HCT116 (cell line): ENCODE results near the gene FAM118A. TPM values are rescaled to one million over a fixed set of nuclear protein-coding genes. Genes with fewer than 3 reads are reported as not detected.

Experiments used
- ATAC-seq: fragments of 200-7000 bp; cut with Tn5 transposase; 2 replicates; pipeline ENCODE4 v1.9.1; 2020; ENCODE audit warnings: mild to moderate bottlenecking, moderate library complexity
- BruUV-seq: library from RNA; stranded (reverse); fragments of 400-500 nt; replicated peaks from 2 replicates; lab custom pipeline; 2021; lab: Mats Ljungman, UMichigan
- CTCF ChIA-PET: fragments of 300-600 bp; sonication (Branson Sonifier 250); formaldehyde crosslinking; loops from one replicate; lab custom pipeline; 2021; ENCODE audit warnings: antibody characterized with exemption; lab: Charles Lee
- POLR2A ChIA-PET: fragments of 300-600, 350-600 bp; sonication (Branson Sonifier 250); formaldehyde crosslinking; loops from one replicate; lab custom pipeline; 2021; ENCODE audit warnings: antibody characterized with exemption; lab: Charles Lee
- RAD21 ChIA-PET, 2 experiments: fragments of 300-600 bp; sonication (Branson Sonifier 250); formaldehyde crosslinking; loops; one replicate each; lab custom pipeline; 2023; ENCODE audit warnings: low total read pairs in 2 of 2; ENCODE audit not compliant: uncharacterized antibody in 2 of 2, unreplicated experiment in 2 of 2, low non-redundant PET in 1 of 2; lab: Charles Lee
- DNase-seq: peaks from one replicate; pipeline ENCODE4 v3.0.0-alpha.2; 2010; ENCODE audit warnings: low read depth, low spot score
- H2AFZ ChIP-seq: fragments of 200-600 bp; shearing (Covaris generic), sonication (generic); 2 replicates; pipeline ENCODE4 v1.6.1; 2017; ENCODE audit warnings: low read depth, mixed run types, mixed read lengths, antibody characterized with exemption, low read length; ENCODE audit not compliant: poor library complexity, severe bottlenecking
- H3K27ac ChIP-seq: 2 replicates; pipeline ENCODE4 v1.5.1; 2012; ENCODE audit warnings: low read depth, low read length
- H3K27me3 ChIP-seq: fragments of 200-600 bp; sonication (generic); 2 replicates; pipeline ENCODE4 v1.6.1; 2016; ENCODE audit warnings: mixed run types, low read length, mixed read lengths; ENCODE audit not compliant: insufficient read depth
- H3K36me3 ChIP-seq, 2 experiments: fragments of 200-500 bp in 1 of 2; fragments of 200-600 bp in 1 of 2; sonication (Bioruptor generic) in 1 of 2; sonication (generic) in 1 of 2; 2 replicates each; pipeline versions ENCODE4 v1.5.1 to v1.6.1; 2014 to 2016; ENCODE audit warnings: low read length in 2 of 2, inconsistent platforms in 1 of 2, mixed read lengths in 1 of 2, mixed run types in 1 of 2; ENCODE audit not compliant: insufficient read depth in 2 of 2, control insufficient read depth in 1 of 2
- H3K4me1 ChIP-seq, 2 experiments: fragments of 200-600 bp in 1 of 2; sonication (generic) in 1 of 2; 2 replicates each; pipeline versions ENCODE4 v1.5.1 to v1.6.1; 2012 to 2017; ENCODE audit warnings: low read length in 2 of 2, inconsistent platforms in 1 of 2, mild to moderate bottlenecking in 1 of 2, mixed read lengths in 1 of 2, mixed run types in 1 of 2, moderate library complexity in 1 of 2; ENCODE audit not compliant: insufficient read depth in 2 of 2, control insufficient read depth in 1 of 2
- H3K4me2 ChIP-seq: fragments of 200-600 bp; sonication (generic); 2 replicates; pipeline ENCODE4 v1.6.1; 2017; ENCODE audit warnings: mixed run types, low read length, mixed read lengths
- H3K4me3 ChIP-seq, 2 experiments: fragments of 200-600 bp in 1 of 2; sonication (generic) in 1 of 2; replicated peaks in 1 of 2; 2 replicates each; pipeline ENCODE4 v1.5.1; 2011 to 2016; ENCODE audit warnings: low read length in 2 of 2, control low read depth in 1 of 2, low read depth in 1 of 2, mild to moderate bottlenecking in 1 of 2, mixed read lengths in 1 of 2, mixed run types in 1 of 2
- H3K79me2 ChIP-seq: fragments of 200-600 bp; sonication (generic); 2 replicates; pipeline ENCODE4 v1.6.1; 2017; ENCODE audit warnings: mild to moderate bottlenecking, mixed run types, low read length, moderate library complexity, mixed read lengths; ENCODE audit not compliant: insufficient read depth
- H3K9ac ChIP-seq: fragments of 200-600 bp; sonication (generic); 2 replicates; pipeline ENCODE4 v1.6.1; 2016; ENCODE audit warnings: low read length, mixed read lengths
- H3K9me2 ChIP-seq: fragments of 200-600 bp; sonication (generic), shearing (Covaris generic); 2 replicates; pipeline ENCODE4 v1.6.1; 2017; ENCODE audit warnings: mixed run types, mild to moderate bottlenecking, moderate library complexity; ENCODE audit not compliant: insufficient read depth
- H3K9me3 ChIP-seq, 2 experiments: fragments of 200-500 bp in 1 of 2; fragments of 200-600 bp in 1 of 2; sonication (Bioruptor generic) in 1 of 2; sonication (generic) in 1 of 2; 2 replicates each; pipeline ENCODE4 v1.6.1; 2014 to 2017; ENCODE audit warnings: low read length in 2 of 2, mixed read lengths in 2 of 2, inconsistent platforms in 1 of 2, low read depth in 1 of 2, mild to moderate bottlenecking in 1 of 2, mixed run types in 1 of 2, moderate library complexity in 1 of 2; ENCODE audit not compliant: control insufficient read depth in 1 of 2, insufficient read depth in 1 of 2
- H4K20me1 ChIP-seq: fragments of 200-600 bp; sonication (generic), shearing (Covaris generic); 2 replicates; pipeline ENCODE4 v1.6.1; 2017; ENCODE audit warnings: mixed run types, mild to moderate bottlenecking, moderate library complexity; ENCODE audit not compliant: insufficient read depth
- CBX3 ChIP-seq: IDR thresholded peaks from 2 replicates; pipeline ENCODE4 v1.6.1; 2012; ENCODE audit warnings: low read depth
- EGR1 ChIP-seq: IDR thresholded peaks from 2 replicates; pipeline ENCODE4 v1.6.1; 2012; ENCODE audit warnings: low read depth
- ELF1 ChIP-seq: IDR thresholded peaks from 2 replicates; pipeline ENCODE4 v1.6.1; 2012; ENCODE audit warnings: low read depth, borderline replicate concordance
- EZH2phosphoT487 ChIP-seq: fragments of 200-600 bp; IDR thresholded peaks from 2 replicates; pipeline ENCODE4 v1.6.1; 2018; ENCODE audit warnings: antibody characterized with exemption, borderline replicate concordance
- POLR2AphosphoS5 ChIP-seq: IDR thresholded peaks from 2 replicates; pipeline ENCODE4 v1.6.1; 2011; ENCODE audit warnings: mild to moderate bottlenecking, low read depth, low read length, moderate library complexity
- RAD21 ChIP-seq: IDR thresholded peaks from 2 replicates; pipeline ENCODE4 v1.6.1; 2012; ENCODE audit warnings: low read depth, mild to moderate bottlenecking
- SIN3A ChIP-seq: IDR thresholded peaks from 2 replicates; pipeline ENCODE4 v1.6.1; 2012; ENCODE audit warnings: low read depth
- SP1 ChIP-seq: IDR thresholded peaks from 2 replicates; pipeline ENCODE4 v1.6.1; 2012; ENCODE audit warnings: low read depth
- SRF ChIP-seq: IDR thresholded peaks from 2 replicates; pipeline ENCODE4 v1.6.1; 2012; ENCODE audit warnings: low read depth
- TCF7L2 ChIP-seq: IDR thresholded peaks from 2 replicates; pipeline ENCODE4 v1.7.0; 2011; ENCODE audit warnings: borderline replicate concordance, inconsistent platforms; ENCODE audit not compliant: insufficient read depth, insufficient read length; ENCODE audit errors: extremely low read depth
- YY1 ChIP-seq: IDR thresholded peaks from 2 replicates; pipeline ENCODE4 v1.6.1; 2011; ENCODE audit warnings: low read length, low read depth, moderate library complexity, mild to moderate bottlenecking; ENCODE audit not compliant: insufficient replicate concordance; ENCODE audit errors: extremely low read depth
- ZFX ChIP-seq: fragments of 450-650 bp; IDR thresholded peaks from 2 replicates; pipeline ENCODE4 v1.6.1; 2017
- intact Hi-C: fragments of 100-400 bp; cut with micrococcal nuclease; formaldehyde crosslinking; loops from 2 replicates; pipeline ENCODE4 v1.10.0; 2022
- total RNA-seq: library from RNA; stranded (reverse); gene quantifications from one replicate; pipeline ENCODE4 v1.2.1, GENCODE V29; 2021; ENCODE audit not compliant: unreplicated experiment
- TF ChIP-seq, protein P1 (sequence below): IDR thresholded peaks from 2 replicates; pipeline ENCODE4 v1.6.1; 2012
- TF ChIP-seq, protein P2 (sequence below), 3 experiments: fragments of 200-600 bp in 1 of 3; sonication (generic) in 1 of 3; IDR thresholded peaks in 2 of 3; conservative IDR thresholded peaks in 1 of 3; 2 replicates each; pipeline ENCODE4 v1.5.1; 2012 to 2017; ENCODE audit warnings: low read depth in 2 of 3, low read length in 2 of 3, antibody characterized with exemption in 1 of 3, borderline replicate concordance in 1 of 3, control low read depth in 1 of 3, mild to moderate bottlenecking in 1 of 3, mixed read lengths in 1 of 3, mixed run types in 1 of 3, moderate library complexity in 1 of 3; ENCODE audit not compliant: insufficient read depth in 1 of 3
- TF ChIP-seq, protein P3 (sequence below): IDR thresholded peaks from 2 replicates; pipeline ENCODE4 v1.6.1; 2012; ENCODE audit warnings: low read depth

Gene FAM118A
- total RNA-seq, 1 experiment from 2014 or later: 43.2 TPM

DNA sequence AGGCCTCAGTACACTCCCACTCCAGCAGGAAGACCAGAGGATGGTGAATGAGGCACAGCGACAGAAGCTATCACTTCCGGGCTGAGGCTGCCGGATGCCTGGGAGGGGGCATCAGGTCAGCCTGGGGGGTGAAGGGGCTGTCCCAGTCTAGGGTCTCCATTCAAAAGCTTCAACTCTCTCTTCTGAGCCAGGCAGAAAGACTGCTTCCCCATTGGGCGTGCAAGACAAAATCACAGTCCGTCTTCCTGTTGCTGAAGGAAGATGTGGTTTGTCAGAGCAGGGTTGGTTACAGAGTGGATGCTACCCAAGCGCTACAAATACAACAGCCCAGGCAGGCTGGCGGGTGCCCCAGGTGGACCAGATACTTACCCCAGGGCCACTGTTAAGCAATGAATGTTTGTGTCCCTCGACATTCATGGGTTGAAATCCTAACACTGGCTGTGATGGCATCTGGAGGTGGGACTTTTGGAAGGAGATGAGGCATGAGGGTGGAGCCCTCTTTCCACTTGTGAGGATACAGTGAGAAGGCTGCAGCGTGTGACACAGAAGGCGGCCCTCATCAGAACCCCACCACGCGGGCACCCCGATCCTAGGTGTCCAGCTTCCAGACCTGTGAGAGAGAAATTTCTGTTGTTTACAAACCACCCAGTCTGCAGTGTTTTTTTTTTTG is 13.0 kb upstream of the FAM118A start:
- TF ChIP-seq, protein P1, sequence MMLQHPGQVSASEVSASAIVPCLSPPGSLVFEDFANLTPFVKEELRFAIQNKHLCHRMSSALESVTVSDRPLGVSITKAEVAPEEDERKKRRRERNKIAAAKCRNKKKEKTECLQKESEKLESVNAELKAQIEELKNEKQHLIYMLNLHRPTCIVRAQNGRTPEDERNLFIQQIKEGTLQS: no peak
- no peak for TF ChIP-seq ZFX
- no peak for TF ChIP-seq EZH2phosphoT487
- TF ChIP-seq SP1: no peak
- TF ChIP-seq CBX3: no peak
- no peak for TF ChIP-seq ELF1
- TF ChIP-seq SIN3A: no peak
- TF ChIP-seq, protein P2, sequence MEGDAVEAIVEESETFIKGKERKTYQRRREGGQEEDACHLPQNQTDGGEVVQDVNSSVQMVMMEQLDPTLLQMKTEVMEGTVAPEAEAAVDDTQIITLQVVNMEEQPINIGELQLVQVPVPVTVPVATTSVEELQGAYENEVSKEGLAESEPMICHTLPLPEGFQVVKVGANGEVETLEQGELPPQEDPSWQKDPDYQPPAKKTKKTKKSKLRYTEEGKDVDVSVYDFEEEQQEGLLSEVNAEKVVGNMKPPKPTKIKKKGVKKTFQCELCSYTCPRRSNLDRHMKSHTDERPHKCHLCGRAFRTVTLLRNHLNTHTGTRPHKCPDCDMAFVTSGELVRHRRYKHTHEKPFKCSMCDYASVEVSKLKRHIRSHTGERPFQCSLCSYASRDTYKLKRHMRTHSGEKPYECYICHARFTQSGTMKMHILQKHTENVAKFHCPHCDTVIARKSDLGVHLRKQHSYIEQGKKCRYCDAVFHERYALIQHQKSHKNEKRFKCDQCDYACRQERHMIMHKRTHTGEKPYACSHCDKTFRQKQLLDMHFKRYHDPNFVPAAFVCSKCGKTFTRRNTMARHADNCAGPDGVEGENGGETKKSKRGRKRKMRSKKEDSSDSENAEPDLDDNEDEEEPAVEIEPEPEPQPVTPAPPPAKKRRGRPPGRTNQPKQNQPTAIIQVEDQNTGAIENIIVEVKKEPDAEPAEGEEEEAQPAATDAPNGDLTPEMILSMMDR (IDR thresholded peaks at IDR 0.05 in 2 of 3, conservative IDR thresholded peaks at IDR 0.05 in 1 of 3; ENCODE audit: borderline replicate concordance in 1 of 3, insufficient read depth in 1 of 3, low read depth in 2 of 3, low read length in 2 of 3): no peak
- TF ChIP-seq POLR2AphosphoS5: no peak
- TF ChIP-seq, protein P3, sequence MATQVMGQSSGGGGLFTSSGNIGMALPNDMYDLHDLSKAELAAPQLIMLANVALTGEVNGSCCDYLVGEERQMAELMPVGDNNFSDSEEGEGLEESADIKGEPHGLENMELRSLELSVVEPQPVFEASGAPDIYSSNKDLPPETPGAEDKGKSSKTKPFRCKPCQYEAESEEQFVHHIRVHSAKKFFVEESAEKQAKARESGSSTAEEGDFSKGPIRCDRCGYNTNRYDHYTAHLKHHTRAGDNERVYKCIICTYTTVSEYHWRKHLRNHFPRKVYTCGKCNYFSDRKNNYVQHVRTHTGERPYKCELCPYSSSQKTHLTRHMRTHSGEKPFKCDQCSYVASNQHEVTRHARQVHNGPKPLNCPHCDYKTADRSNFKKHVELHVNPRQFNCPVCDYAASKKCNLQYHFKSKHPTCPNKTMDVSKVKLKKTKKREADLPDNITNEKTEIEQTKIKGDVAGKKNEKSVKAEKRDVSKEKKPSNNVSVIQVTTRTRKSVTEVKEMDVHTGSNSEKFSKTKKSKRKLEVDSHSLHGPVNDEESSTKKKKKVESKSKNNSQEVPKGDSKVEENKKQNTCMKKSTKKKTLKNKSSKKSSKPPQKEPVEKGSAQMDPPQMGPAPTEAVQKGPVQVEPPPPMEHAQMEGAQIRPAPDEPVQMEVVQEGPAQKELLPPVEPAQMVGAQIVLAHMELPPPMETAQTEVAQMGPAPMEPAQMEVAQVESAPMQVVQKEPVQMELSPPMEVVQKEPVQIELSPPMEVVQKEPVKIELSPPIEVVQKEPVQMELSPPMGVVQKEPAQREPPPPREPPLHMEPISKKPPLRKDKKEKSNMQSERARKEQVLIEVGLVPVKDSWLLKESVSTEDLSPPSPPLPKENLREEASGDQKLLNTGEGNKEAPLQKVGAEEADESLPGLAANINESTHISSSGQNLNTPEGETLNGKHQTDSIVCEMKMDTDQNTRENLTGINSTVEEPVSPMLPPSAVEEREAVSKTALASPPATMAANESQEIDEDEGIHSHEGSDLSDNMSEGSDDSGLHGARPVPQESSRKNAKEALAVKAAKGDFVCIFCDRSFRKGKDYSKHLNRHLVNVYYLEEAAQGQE: no peak
- no peak for TF ChIP-seq YY1
- no peak for TF ChIP-seq TCF7L2
- TF ChIP-seq RAD21: no peak
- TF ChIP-seq EGR1: no peak
- TF ChIP-seq SRF: no peak
- intact Hi-C loops: no loop called here
- DNase-seq (no peak), ATAC-seq (no peak)
- Histone ChIP-seq H3K79me2 (no peaks in the 10 kb centered on the region), H4K20me1 (no peaks in the 10 kb centered on the region), H2AFZ (no peak overlapping the region), H3K9me2 (no peaks in the 10 kb centered on the region), H3K27ac (no peak overlapping the region), H3K4me3 (no peak overlapping the region), H3K4me2 (no peak overlapping the region), H3K36me3 (no peaks in the 10 kb centered on the region), H3K9me3 (no peaks in the 10 kb centered on the region), H3K9ac (no peak overlapping the region), H3K27me3 (no peaks in the 10 kb centered on the region), H3K4me1 (peaks cover 0 to 5% of the 10 kb centered on the region in 2 experiments; a peak in 1 of 4 replicates)
- BruUV-seq: no TSS peak
- ChIA-PET POLR2A (no interaction called here), CTCF (no interaction called here), RAD21 (no interaction called here)
